ENCODE data around the gene DBR1.

Gene DBR1

GRCh38 chr3:138174421-138175131, at the start of gene DBR1:
DBR1 (minus strand) TSS chr3:138174921; CDS start chr3:138174795, 126 bp downstream.
- DNase-seq (ENCODE audit: low read depth in 2 of 2), result peak; percentile 53 to 56

- DNase-seq (ENCODE audit: low read depth in 2 of 2), result no peak
Measured at GRCh38 chr3:138222942-138223287, 48.2 kb upstream of the DBR1 start.

- DNase-seq (ENCODE audit: low read depth in 2 of 2), result no peak
Measured at GRCh38 chr3:138222131-138222941, 47.6 kb upstream of the DBR1 start.

- DNase-seq (ENCODE audit: low read depth in 2 of 2), result no peak
Measured at GRCh38 chr3:138220788-138221187, 46.1 kb upstream of the DBR1 start.

GRCh38 chr3:138220242-138220641, 45.5 kb upstream of the DBR1 start:
- no peak for DNase-seq (ENCODE audit: low read depth in 2 of 2)

GRCh38 chr3:138219255-138219654, 44.5 kb upstream of the DBR1 start:
- DNase-seq (ENCODE audit: low read depth in 2 of 2), result no peak

- no peak for DNase-seq (ENCODE audit: low read depth in 2 of 2)
Measured at GRCh38 chr3:138213398-138214085, 38.8 kb upstream of the DBR1 start.

GRCh38 chr3:138210528-138210927, 35.8 kb upstream of the DBR1 start:
- DNase-seq (ENCODE audit: low read depth in 2 of 2), result no peak

- no peak for DNase-seq (ENCODE audit: low read depth in 2 of 2)
Measured at GRCh38 chr3:138206196-138206595, 31.5 kb upstream of the DBR1 start.

- DNase-seq (ENCODE audit: low read depth in 2 of 2), result no peak
Measured at GRCh38 chr3:138205527-138205926, 30.8 kb upstream of the DBR1 start.

- no peak for DNase-seq (ENCODE audit: low read depth in 2 of 2)
Measured at GRCh38 chr3:138203938-138204337, 29.2 kb upstream of the DBR1 start.

GRCh38 chr3:138202945-138203701, 28.4 kb upstream of the DBR1 start:
- no peak for DNase-seq (ENCODE audit: low read depth in 2 of 2)

- DNase-seq (ENCODE audit: low read depth in 2 of 2), result no peak
Measured at GRCh38 chr3:138200424-138200823, 25.7 kb upstream of the DBR1 start.

GRCh38 chr3:138199851-138200250, 25.1 kb upstream of the DBR1 start:
- DNase-seq (ENCODE audit: low read depth in 2 of 2), result no peak

GRCh38 chr3:138197524-138197923, 22.8 kb upstream of the DBR1 start:
- no peak for DNase-seq (ENCODE audit: low read depth in 2 of 2)

- no peak for DNase-seq (ENCODE audit: low read depth in 2 of 2)
Measured at GRCh38 chr3:138197058-138197457, 22.3 kb upstream of the DBR1 start.

GRCh38 chr3:138196023-138196422, 21.3 kb upstream of the DBR1 start:
- DNase-seq (ENCODE audit: low read depth in 2 of 2), result no peak

GRCh38 chr3:138195481-138195880, 20.8 kb upstream of the DBR1 start:
- DNase-seq (ENCODE audit: low read depth in 2 of 2), result no peak

- no peak for DNase-seq (ENCODE audit: low read depth in 2 of 2)
Measured at GRCh38 chr3:138188013-138188730, 13.5 kb upstream of the DBR1 start.

- peak in 1 of 2 donors; percentile 4 for DNase-seq (ENCODE audit: low read depth in 2 of 2)
Measured at GRCh38 chr3:138187296-138188012, 12.7 kb upstream of the DBR1 start, which contains the start of gene ARMC8. ARMC8 (plus strand) TSS chr3:138187301; CDS start chr3:138187555, 254 bp downstream.

All from stimulated activated CD8-positive, alpha-beta memory T cell treated with anti-CD3 and anti-CD28 coated beads, Interleukin-15, amount 100 ng/mL, for 48 hours (primary cell).